Coronary artery (tissue), 2 donors: ENCODE data around the gene AGPAT2.
A peak's percentile ranks its signal among the peaks of the same experiment; 100 is the strongest.

ENCODE experiments used
- DNase-seq: peaks from one replicate; pipeline ENCODE4 v3.0.0-alpha.2; 2017; ENCODE audit warnings: low spot score
- H3K27ac ChIP-seq, 2 donors: fragments of 200-600 bp; sonication (generic); one replicate each; pipeline ENCODE4 v1.5.1; 2016 to 2019
- H3K4me3 ChIP-seq: fragments of 200-600 bp; sonication (generic); 2 replicates; pipeline ENCODE4 v1.5.1; 2016; ENCODE audit warnings: mild to moderate bottlenecking, moderate library complexity
- CTCF ChIP-seq: fragments of 200-600 bp; sonication (generic); IDR thresholded peaks from one replicate; pipeline ENCODE4 v1.5.1; 2019; ENCODE audit warnings: antibody characterized with exemption

Gene AGPAT2

GRCh38 chr9:136729144-136729543 lies 41.9 kb upstream of the AGPAT2 start:
- Histone ChIP-seq H3K4me3 (peak overlapping the region; percentile 84), H3K27ac (no peak overlapping the region)
- TF ChIP-seq CTCF, result no peak
- DNase-seq, result no peak

GRCh38 chr9:136728548-136729123 lies 41.4 kb upstream of the AGPAT2 start:
- Histone ChIP-seq H3K4me3 (peak overlapping the region; percentile 84), H3K27ac (peak overlapping the region; percentile 4 to 55)
- DNase-seq, result no peak
- no peak for TF ChIP-seq CTCF

- H3K27ac ChIP-seq, result peak overlapping the region; percentile 4 to 55
Observed at GRCh38 chr9:136728080-136728547, 40.9 kb upstream of the AGPAT2 start.

GRCh38 chr9:136726631-136727191 lies 39.5 kb upstream of the AGPAT2 start:
- H3K27ac ChIP-seq, result no peak overlapping the region
- TF ChIP-seq CTCF, result no peak
- no peak for DNase-seq
- H3K4me3 ChIP-seq, result peak overlapping the region; percentile 84

More at GRCh38 chr9:136728080-136728547, 40.9 kb upstream of the AGPAT2 start:
- H3K4me3 ChIP-seq, result peak overlapping the region; percentile 84
- DNase-seq, result peak; percentile 89
- TF ChIP-seq CTCF, result peak; percentile 86

GRCh38 chr9:136726118-136726517 lies 38.9 kb upstream of the AGPAT2 start:
- no peak for TF ChIP-seq CTCF
- Histone ChIP-seq H3K27ac (no peak overlapping the region), H3K4me3 (peak overlapping the region; percentile 84)
- no peak for DNase-seq

GRCh38 chr9:136725612-136726011 lies 38.4 kb upstream of the AGPAT2 start:
- no peak for DNase-seq
- Histone ChIP-seq H3K27ac (no peak overlapping the region), H3K4me3 (peak overlapping the region; percentile 84)
- no peak for TF ChIP-seq CTCF

- H3K4me3 ChIP-seq, result no peak overlapping the region
Observed at GRCh38 chr9:136724772-136725171, 37.5 kb upstream of the AGPAT2 start.

More at GRCh38 chr9:136724772-136725171, 37.5 kb upstream of the AGPAT2 start:
- DNase-seq, result no peak
- TF ChIP-seq CTCF, result no peak
- H3K27ac ChIP-seq, result no peak overlapping the region
